Kidney (tissue), 14 donors: ENCODE measurements around the gene FAM13A. TPM values are rescaled to one million over a fixed set of nuclear protein-coding genes. Genes with fewer than 3 reads are reported as not detected.

Experiments
- DNase-seq, 5 donors: peaks; one replicate each; pipeline ENCODE4 v3.0.0-alpha.2; 2013 to 2020
- FAIRE-seq: peaks from 2 replicates; lab custom pipeline; 2012; peaks lifted over from hg19 to GRCh38; lab: Jason Lieb, UNC
- H3K27ac ChIP-seq, 2 donors: one replicate each; pipeline ENCODE4 v1.7.0; 2013; ENCODE audit warnings: low read depth in 2 of 2, low read length in 2 of 2, inconsistent platforms in 1 of 2
- H3K27me3 ChIP-seq: one replicate; pipeline ENCODE4 v1.7.1; 2013; ENCODE audit warnings: low read length, inconsistent platforms; ENCODE audit not compliant: control insufficient read depth, insufficient read depth
- H3K36me3 ChIP-seq, 3 donors: one replicate each; pipeline versions ENCODE4 v1.7.0 to v1.7.1; 2013; ENCODE audit warnings: low read length in 3 of 3, control low read depth in 1 of 3, inconsistent platforms in 1 of 3; ENCODE audit not compliant: insufficient read depth in 3 of 3, control insufficient read depth in 2 of 3
- H3K4me1 ChIP-seq, 3 donors: one replicate each; pipeline versions ENCODE4 v1.7.0 to v1.7.1; 2013; ENCODE audit warnings: low read length in 3 of 3, inconsistent platforms in 1 of 3, low read depth in 1 of 3; ENCODE audit not compliant: control insufficient read depth in 2 of 3, insufficient read depth in 2 of 3
- H3K4me3 ChIP-seq, 3 donors: one replicate each; pipeline versions ENCODE4 v1.7.0 to v1.8.1; 2013; ENCODE audit warnings: low read length in 3 of 3, control low read depth in 1 of 3, inconsistent platforms in 1 of 3
- H3K9ac ChIP-seq, 3 donors: one replicate each; pipeline versions ENCODE4 v1.7.0 to v1.7.1; 2013; ENCODE audit warnings: low read length in 3 of 3, control low read depth in 1 of 3, inconsistent platforms in 1 of 3
- H3K9me3 ChIP-seq, 3 donors: one replicate each; pipeline versions ENCODE4 v1.7.0 to v1.7.1; 2013; ENCODE audit warnings: low read length in 3 of 3, control low read depth in 1 of 3, inconsistent platforms in 1 of 3; ENCODE audit not compliant: control insufficient read depth in 2 of 3, insufficient read depth in 1 of 3
- CTCF ChIP-seq: IDR thresholded peaks from 3 replicates; pipeline ENCODE4 v1.5.1; 2012; ENCODE audit warnings: mild to moderate bottlenecking, moderate library complexity, borderline replicate concordance; ENCODE audit not compliant: insufficient read depth; ENCODE audit errors: extremely low read depth
- intact Hi-C: fragments of 100-400 bp; cut with DNase I; formaldehyde crosslinking; loops from one replicate; pipeline ENCODE4 v1.11.1; 2022
- polyA plus RNA-seq: library from polyadenylated mRNA; stranded (reverse); fragments of 350-450 nt; fragmentation: Illumina TruSeq; extraction: RNeasy Lipid Tissue Mini Kit (QIAGEN cat#74804); gene quantifications from one replicate; pipeline ENCODE4 v1.2.3, GENCODE V29; 2014; ENCODE audit warnings: low read depth, low replicate concordance; ENCODE audit not compliant: insufficient read depth
- total RNA-seq: library from RNA; stranded (reverse); fragmentation: NEBNext Ultra II Directional; extraction: Animal tissue kit (Norgen Biotek cat#: 25700); gene quantifications from one replicate; pipeline ENCODE4 v1.2.1, GENCODE V29; 2021
- donor health status: control.
- donor health status: control.
- donor health status: control.
- donor health status: control.
- donor health status: control.
- donor health status: DM: yes; HTN: yes; CAD: no.
- donor health status: Normal renal cell carcinoma (clear cell type).

FAM13A gene
- total and polyA plus RNA-seq, 2 donors from 2014 or later: 12.9 to 48.3 TPM

- H3K36me3 ChIP-seq: no peaks in the 10 kb centered on the region
- FAIRE-seq: no peak
- intact Hi-C loops: no loop called here
- no peak for DNase-seq
- no peaks in the 10 kb centered on the region for H3K27me3 ChIP-seq
- H3K4me3 ChIP-seq: no peak overlapping the region
- no peak overlapping the region for H3K9ac ChIP-seq
- no peak for TF ChIP-seq CTCF
- H3K9me3 ChIP-seq: peaks cover 0 to 3% (median 0%) of the 10 kb centered on the region in 3 donors
- H3K4me1 ChIP-seq: no peaks in the 10 kb centered on the region
- no peak overlapping the region for H3K27ac ChIP-seq
Measured at GRCh38 chr4:89031272-89031671, 25.7 kb downstream of the FAM13A start.

GRCh38 chr4:89029591-89029990 is 27.4 kb downstream of the FAM13A start:
- no peak for DNase-seq
- Histone ChIP-seq H3K36me3 (no peaks in the 10 kb centered on the region), H3K27ac (no peak overlapping the region), H3K4me1 (peaks cover 0 to 2% (median 0%) of the 10 kb centered on the region in 3 donors), H3K4me3 (no peak overlapping the region), H3K9ac (no peak overlapping the region), H3K27me3 (no peaks in the 10 kb centered on the region), H3K9me3 (no peaks in the 10 kb centered on the region)
- TF ChIP-seq CTCF: no peak
- FAIRE-seq: no peak
- intact Hi-C loops: loop anchor here (10.0 kb wide), 2 partner anchors 205 to 325 kb away; no protein-coding TSS in a partner anchor

GRCh38 chr4:89026542-89026941 is 30.4 kb downstream of the FAM13A start:
- intact Hi-C loops: loop anchor here (10.0 kb wide), 2 partner anchors 202 to 322 kb away; no protein-coding TSS in a partner anchor
- FAIRE-seq: no peak
- Histone ChIP-seq H3K4me1 (peaks cover 0 to 2% (median 0%) of the 10 kb centered on the region in 3 donors), H3K36me3 (no peaks in the 10 kb centered on the region), H3K27ac (no peak overlapping the region), H3K9me3 (no peaks in the 10 kb centered on the region), H3K27me3 (no peaks in the 10 kb centered on the region), H3K4me3 (no peak overlapping the region), H3K9ac (no peak overlapping the region)
- no peak for TF ChIP-seq CTCF
- DNase-seq: no peak
